Mesothelial cell of epicardium (in vitro differentiated cells): Measurements from ENCODE around the gene ACOX1. TPM values are rescaled to one million over a fixed set of nuclear protein-coding genes. Genes with fewer than 3 reads are reported as not detected.
A peak's percentile ranks its signal among the peaks of the same experiment; 100 is the strongest.

Experiments used
- DNase-seq, 2 experiments: peaks; one replicate each; pipeline ENCODE4 v3.0.0; 2021; ENCODE audit warnings: low spot score in 2 of 2; ENCODE audit not compliant: unreplicated experiment in 2 of 2
- H3K27ac Mint-ChIP-seq: 2 replicates; pipeline ENCODE4 v1.8.0; 2021; ENCODE audit warnings: mixed read lengths
- H3K27me3 Mint-ChIP-seq: 2 replicates; pipeline ENCODE4 v1.8.0; 2021; ENCODE audit warnings: low read depth, mixed read lengths
- H3K36me3 Mint-ChIP-seq: 2 replicates; pipeline ENCODE4 v1.8.0; 2021; ENCODE audit warnings: mixed read lengths
- H3K4me1 Mint-ChIP-seq: 2 replicates; pipeline ENCODE4 v1.8.0; 2021; ENCODE audit warnings: mixed read lengths
- H3K4me3 Mint-ChIP-seq: 2 replicates; pipeline ENCODE4 v1.8.0; 2021; ENCODE audit warnings: mild to moderate bottlenecking, moderate library complexity, mixed read lengths
- H3K9me3 Mint-ChIP-seq: 2 replicates; pipeline ENCODE4 v1.8.0; 2021; ENCODE audit warnings: mixed read lengths
- CTCF ChIP-seq: fragments of 200-600 bp; sonication (generic); IDR thresholded peaks from one replicate; pipeline ENCODE4 v1.5.0; 2021; ENCODE audit warnings: antibody characterized with exemption; ENCODE audit not compliant: unreplicated experiment
- total RNA-seq: library from RNA; stranded (reverse); gene quantifications from 3 replicates; pipeline ENCODE4 v1.2.1, GENCODE V29; 2021

The ACOX1 gene
- total RNA-seq, 1 donor from 2014 or later = 57.5 TPM

- DNase-seq = no peak
- H3K27me3 Mint-ChIP-seq = peaks cover 5% of the 10 kb centered on the region
- no peak for TF ChIP-seq CTCF
- H3K27ac Mint-ChIP-seq = no peak overlapping the region
- no peak overlapping the region for H3K4me3 Mint-ChIP-seq
- H3K4me1 Mint-ChIP-seq = peaks cover 11% of the 10 kb centered on the region
- H3K9me3 Mint-ChIP-seq = no peaks in the 10 kb centered on the region
- H3K36me3 Mint-ChIP-seq = no peaks in the 10 kb centered on the region
Observed at GRCh38 chr17:76018340-76018680, 39.3 kb upstream of the ACOX1 start.

GRCh38 chr17:76017481-76018339, 38.7 kb upstream of the ACOX1 start:
- no peak overlapping the region for H3K27ac Mint-ChIP-seq
- H3K9me3 Mint-ChIP-seq = no peaks in the 10 kb centered on the region
- TF ChIP-seq CTCF = no peak
- H3K4me1 Mint-ChIP-seq = peaks cover 11% of the 10 kb centered on the region
- no peaks in the 10 kb centered on the region for H3K36me3 Mint-ChIP-seq
- H3K27me3 Mint-ChIP-seq = peaks cover 5% of the 10 kb centered on the region
- H3K4me3 Mint-ChIP-seq = no peak overlapping the region
- DNase-seq = no peak

DNA sequence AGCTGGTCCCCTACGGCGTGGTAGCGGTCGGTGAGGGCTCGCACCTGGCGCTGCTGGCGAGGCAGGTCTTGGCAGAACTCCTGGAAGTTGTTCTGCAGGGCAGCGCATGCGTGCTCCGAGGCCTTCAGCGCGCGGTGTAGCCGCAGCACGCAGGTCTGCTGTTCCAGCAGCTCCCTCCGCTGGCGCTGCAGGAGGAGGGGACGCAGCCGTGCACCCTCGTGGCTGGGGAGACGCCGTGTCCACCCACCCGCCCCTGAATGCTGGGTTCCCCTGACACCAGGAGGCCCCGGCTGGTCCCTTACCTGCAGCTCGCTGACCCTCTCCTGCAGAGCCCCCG, 35.9 kb upstream of the ACOX1 start:
- no peak for DNase-seq
- H3K4me1 Mint-ChIP-seq = peaks cover 11% of the 10 kb centered on the region
- H3K9me3 Mint-ChIP-seq = no peaks in the 10 kb centered on the region
- H3K4me3 Mint-ChIP-seq = no peak overlapping the region
- no peak overlapping the region for H3K27ac Mint-ChIP-seq
- no peak for TF ChIP-seq CTCF
- peaks cover 5% of the 10 kb centered on the region for H3K27me3 Mint-ChIP-seq
- no peaks in the 10 kb centered on the region for H3K36me3 Mint-ChIP-seq

DNA sequence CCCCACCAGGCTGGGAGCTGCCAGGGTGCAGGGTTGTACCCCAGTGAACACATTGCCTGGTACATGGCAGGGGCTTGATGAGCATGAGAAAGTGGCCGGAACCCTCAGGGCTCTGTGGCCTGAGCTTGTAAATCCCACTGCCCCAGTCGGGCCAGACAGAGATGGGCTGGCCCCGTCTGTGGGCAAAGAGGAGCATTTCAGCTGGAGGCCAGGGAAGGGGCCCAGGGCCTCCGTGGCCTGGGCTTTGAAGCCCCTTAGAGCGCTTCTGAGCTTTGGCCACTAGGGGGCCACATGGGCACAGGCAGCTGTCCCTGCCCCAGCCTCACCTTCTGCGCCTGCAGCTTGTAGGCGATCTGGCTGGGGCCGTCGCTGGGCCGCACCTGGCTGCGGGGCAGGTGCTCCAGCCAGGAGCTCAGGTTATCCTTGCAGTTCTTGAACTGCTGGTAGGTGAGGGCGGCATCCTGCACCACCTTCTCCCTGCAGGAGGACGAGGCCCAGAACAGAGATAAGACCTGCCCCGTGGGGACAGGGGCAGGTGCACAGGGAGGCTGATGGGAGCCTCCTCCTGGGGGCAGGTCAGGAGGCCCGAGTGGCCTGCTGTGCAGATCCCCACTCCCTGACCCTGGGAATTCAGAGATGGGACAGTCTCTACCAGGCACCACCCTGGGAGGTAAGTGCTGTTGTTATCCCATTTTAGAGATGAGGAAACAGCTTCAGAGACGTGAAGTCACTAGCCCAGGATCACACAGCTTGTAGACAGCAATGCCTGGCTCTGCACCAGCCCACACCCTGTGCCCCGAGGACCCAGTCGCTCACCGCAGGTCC, 35.3 kb upstream of the ACOX1 start:
- Mint-ChIP-seq H3K4me3 (no peak overlapping the region), H3K36me3 (no peaks in the 10 kb centered on the region), H3K27me3 (peaks cover 5% of the 10 kb centered on the region), H3K4me1 (peaks cover 11% of the 10 kb centered on the region), H3K27ac (peak overlapping the region; percentile 39), H3K9me3 (no peaks in the 10 kb centered on the region)
- peak; percentile 69 to 80 for DNase-seq
- TF ChIP-seq CTCF = peak; percentile 99

DNA sequence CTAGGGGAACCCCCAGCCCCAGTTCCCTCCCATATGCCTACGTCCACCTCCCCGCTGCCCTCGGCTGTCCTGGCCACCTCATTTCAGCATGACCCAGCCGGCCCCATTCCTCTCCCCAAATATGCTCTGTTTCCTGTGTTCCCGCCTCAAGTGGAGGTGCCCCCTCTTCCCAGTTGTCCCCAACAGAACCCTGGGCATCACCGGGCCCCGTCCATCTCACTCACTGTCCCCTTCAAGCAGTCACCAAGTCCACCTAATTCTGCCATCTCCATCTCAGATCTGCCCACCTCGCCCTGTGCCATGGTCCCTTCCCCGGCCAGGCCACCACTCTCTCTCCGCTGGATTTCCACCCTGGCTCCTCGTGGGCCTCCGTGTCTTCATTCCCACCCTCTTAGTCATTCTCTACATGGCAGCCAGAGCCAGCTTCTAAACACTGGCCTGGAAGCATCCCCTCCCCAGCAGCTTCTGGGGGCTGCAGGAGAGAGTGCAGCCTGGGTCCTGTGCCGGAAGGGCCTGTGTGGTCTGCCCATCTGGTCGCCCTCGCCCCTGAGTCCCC, 34.5 kb upstream of the ACOX1 start:
- Mint-ChIP-seq H3K27ac (no peak overlapping the region), H3K4me3 (no peak overlapping the region), H3K27me3 (peaks cover 5% of the 10 kb centered on the region), H3K36me3 (no peaks in the 10 kb centered on the region), H3K4me1 (peaks cover 11% of the 10 kb centered on the region), H3K9me3 (no peaks in the 10 kb centered on the region)
- no peak for TF ChIP-seq CTCF
- no peak for DNase-seq
